Measurements from ENCODE around the gene IRS1. TPM values are rescaled to one million over a fixed set of nuclear protein-coding genes. Genes with fewer than 3 reads are reported as not detected.
A peak's percentile ranks its signal among the peaks of the same experiment; 100 is the strongest.

IRS1 gene
- total and polyA plus RNA-seq, 2 of the 4 experiments (the other 2 are of a cell fraction): 21.1 to 37.1 TPM

GRCh38 chr2:226797289-226797988 is 2.2 kb downstream of the IRS1 start (continued):
- TF ChIP-seq CTCF (conservative IDR thresholded peaks at IDR 0.05; ENCODE audit: low read depth, low read length): no peak
- TF ChIP-seq MAZ (IDR thresholded peaks at IDR 0.05; ENCODE audit: borderline replicate concordance, low read depth, low read length): 0 out of 2 replicates have a peak, but pooled peaks have one; percentile 5

Measured in IMR-90 (cell line).